Natural killer cell (primary cell): ENCODE results near the gene CFAP61. TPM values are rescaled to one million over a fixed set of nuclear protein-coding genes. Genes with fewer than 3 reads are reported as not detected.

Source experiments
- ATAC-seq, 3 donors: fragments of 150-1000 bp in 2 of 3; fragments of 200-7000 bp in 1 of 3; cut with Tn5 transposase; 1 replicate in 1 of 3; 2 replicates in 2 of 3; pipeline ENCODE4 v1.10.0; 2021; ENCODE audit warnings: mild to moderate bottlenecking in 2 of 3, moderate library complexity in 2 of 3
- DNase-seq, 2 donors: peaks; one replicate each; pipeline versions ENCODE4 v3.0.0 to v3.0.0-alpha.2; 2013 to 2021; ENCODE audit warnings: mixed read lengths in 1 of 2
- H3K27ac ChIP-seq: one replicate; pipeline ENCODE4 v1.5.1; 2013; ENCODE audit warnings: mild to moderate bottlenecking, low read length
- H3K27me3 ChIP-seq: one replicate; pipeline ENCODE4 v1.6.1; 2013; ENCODE audit warnings: low read length; ENCODE audit not compliant: control insufficient read depth, insufficient read depth
- H3K36me3 ChIP-seq: one replicate; pipeline ENCODE4 v1.6.1; 2013; ENCODE audit warnings: low read length; ENCODE audit not compliant: control insufficient read depth, insufficient read depth
- H3K4me1 ChIP-seq: one replicate; pipeline ENCODE4 v1.6.1; 2013; ENCODE audit warnings: low read length; ENCODE audit not compliant: control insufficient read depth, insufficient read depth
- H3K4me3 ChIP-seq: one replicate; pipeline ENCODE4 v1.5.1; 2013; ENCODE audit warnings: low read length
- H3K9me3 ChIP-seq: one replicate; pipeline ENCODE4 v1.6.1; 2013; ENCODE audit warnings: low read length; ENCODE audit not compliant: control insufficient read depth, insufficient read depth
- H3K27ac Mint-ChIP-seq, 2 donors: one replicate each; pipeline ENCODE4 v1.8.0; 2022; ENCODE audit warnings: mild to moderate bottlenecking in 2 of 2, mixed read lengths in 2 of 2, moderate library complexity in 1 of 2
- H3K27me3 Mint-ChIP-seq, 2 donors: one replicate each; pipeline ENCODE4 v1.8.0; 2022; ENCODE audit warnings: low read depth in 2 of 2, mixed read lengths in 2 of 2
- H3K36me3 Mint-ChIP-seq: one replicate; pipeline ENCODE4 v1.8.0; 2022; ENCODE audit warnings: mixed read lengths
- H3K4me1 Mint-ChIP-seq, 2 donors: one replicate each; pipeline ENCODE4 v1.8.0; 2022; ENCODE audit warnings: mixed read lengths in 2 of 2
- H3K4me3 Mint-ChIP-seq: one replicate; pipeline ENCODE4 v1.8.0; 2022; ENCODE audit warnings: mild to moderate bottlenecking, moderate library complexity, mixed read lengths
- H3K9me3 Mint-ChIP-seq, 2 donors: one replicate each; pipeline ENCODE4 v1.8.0; 2022; ENCODE audit warnings: mixed read lengths in 2 of 2
- WGBS: methylation state at CpG from one replicate; pipeline ENCODE4 v1.1.7; 2013; ENCODE audit warnings: missing lambda C conversion rate; ENCODE audit not compliant: insufficient coverage; 5-methylcytosine and 5-hydroxymethylcytosine counted together
- intact Hi-C: fragments of 100-400 bp; cut with micrococcal nuclease; formaldehyde crosslinking; loops from one replicate; pipeline ENCODE4 v1.14.2; 2022
- total RNA-seq, 4 donors: library from RNA; stranded (reverse); fragments of 120-200 nt in 1 of 4; gene quantifications; one replicate each; pipeline versions ENCODE4 v1.2.3 to v1.2.4, GENCODE V29; 2013 to 2022
- TF ChIP-seq, protein P1 (sequence below): fragments of 200-600 bp; IDR thresholded peaks from one replicate; pipeline ENCODE4 v1.8.0; 2022; ENCODE audit warnings: antibody characterized with exemption

CFAP61 gene
- total RNA-seq, 3 donors from 2014 or later (not counting 1 experiment from before 2014, with no cell fraction given): 1.0 to 2.1 (median 1.3) TPM

DNA sequence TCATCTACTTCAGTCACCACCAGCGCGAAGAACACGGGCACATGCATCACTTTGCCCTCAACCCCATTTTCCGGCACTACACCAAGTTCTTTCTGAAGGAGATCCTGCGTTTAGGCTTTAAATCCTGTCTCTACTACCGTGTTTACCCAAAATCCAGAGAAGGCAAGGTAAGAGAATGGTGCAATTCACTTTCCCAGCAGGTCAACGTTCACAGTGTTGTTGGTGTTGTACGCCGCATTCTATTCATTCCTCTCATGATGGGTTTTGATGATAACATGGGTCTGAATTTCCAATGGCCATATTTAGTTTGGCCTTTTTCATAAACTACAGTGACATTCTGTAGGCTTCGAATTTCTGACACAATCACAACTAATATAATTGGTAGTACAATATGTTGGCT is 144.3 kb downstream of the CFAP61 start:
- ATAC-seq: no peak
- WGBS: 91% methylated on average over 9 of the region's 10 CpGs

GRCh38 chr20:20198011-20198410 is 145.7 kb downstream of the CFAP61 start:
- H3K36me3 ChIP-seq: no peaks in the 10 kb centered on the region
- Mint-ChIP-seq H3K4me3 (no peak overlapping the region), H3K27ac (no peak overlapping the region), H3K27me3 (peaks cover 7 to 10% of the 10 kb centered on the region in 2 donors), H3K4me1 (peaks cover 0 to 5% of the 10 kb centered on the region in 2 donors), H3K9me3 (no peaks in the 10 kb centered on the region), H3K36me3 (peaks cover 10% of the 10 kb centered on the region)
- intact Hi-C loops: no loop called here
- H3K27me3 ChIP-seq: no peaks in the 10 kb centered on the region
- DNase-seq (no peak), ATAC-seq (no peak)
- no peak overlapping the region for H3K27ac ChIP-seq
- H3K9me3 ChIP-seq: no peaks in the 10 kb centered on the region
- TF ChIP-seq, protein P1, sequence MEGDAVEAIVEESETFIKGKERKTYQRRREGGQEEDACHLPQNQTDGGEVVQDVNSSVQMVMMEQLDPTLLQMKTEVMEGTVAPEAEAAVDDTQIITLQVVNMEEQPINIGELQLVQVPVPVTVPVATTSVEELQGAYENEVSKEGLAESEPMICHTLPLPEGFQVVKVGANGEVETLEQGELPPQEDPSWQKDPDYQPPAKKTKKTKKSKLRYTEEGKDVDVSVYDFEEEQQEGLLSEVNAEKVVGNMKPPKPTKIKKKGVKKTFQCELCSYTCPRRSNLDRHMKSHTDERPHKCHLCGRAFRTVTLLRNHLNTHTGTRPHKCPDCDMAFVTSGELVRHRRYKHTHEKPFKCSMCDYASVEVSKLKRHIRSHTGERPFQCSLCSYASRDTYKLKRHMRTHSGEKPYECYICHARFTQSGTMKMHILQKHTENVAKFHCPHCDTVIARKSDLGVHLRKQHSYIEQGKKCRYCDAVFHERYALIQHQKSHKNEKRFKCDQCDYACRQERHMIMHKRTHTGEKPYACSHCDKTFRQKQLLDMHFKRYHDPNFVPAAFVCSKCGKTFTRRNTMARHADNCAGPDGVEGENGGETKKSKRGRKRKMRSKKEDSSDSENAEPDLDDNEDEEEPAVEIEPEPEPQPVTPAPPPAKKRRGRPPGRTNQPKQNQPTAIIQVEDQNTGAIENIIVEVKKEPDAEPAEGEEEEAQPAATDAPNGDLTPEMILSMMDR: no peak
- H3K4me3 ChIP-seq: no peak overlapping the region
- no peaks in the 10 kb centered on the region for H3K4me1 ChIP-seq
- 94% methylated on average over 1 of the region's 1 CpG for WGBS

More for the DNA sequence above, 144.3 kb downstream of the CFAP61 start:
- Histone ChIP-seq H3K4me3 (no peak overlapping the region), H3K36me3 (no peaks in the 10 kb centered on the region), H3K4me1 (peaks cover 4% of the 10 kb centered on the region), H3K27ac (no peak overlapping the region), H3K9me3 (no peaks in the 10 kb centered on the region), H3K27me3 (no peaks in the 10 kb centered on the region)
- Mint-ChIP-seq H3K27ac (no peak overlapping the region), H3K27me3 (peaks cover 7 to 10% of the 10 kb centered on the region in 2 donors), H3K9me3 (no peaks in the 10 kb centered on the region), H3K36me3 (peaks cover 10% of the 10 kb centered on the region), H3K4me3 (no peak overlapping the region), H3K4me1 (peaks cover 0 to 18% of the 10 kb centered on the region in 2 donors)
- no peak for DNase-seq
- intact Hi-C loops: no loop called here
- TF ChIP-seq, protein P1: no peak

- H3K9me3 Mint-ChIP-seq: no peaks in the 10 kb centered on the region
- peaks cover under 1% of the 10 kb centered on the region for H3K36me3 Mint-ChIP-seq
- no peaks in the 10 kb centered on the region for H3K9me3 ChIP-seq
- no peaks in the 10 kb centered on the region for H3K36me3 ChIP-seq
- H3K27ac ChIP-seq: no peak overlapping the region
- DNase-seq (no peak), ATAC-seq (no peak)
- H3K27me3 ChIP-seq: no peaks in the 10 kb centered on the region
- H3K4me3 Mint-ChIP-seq: no peak overlapping the region
- TF ChIP-seq, protein P1: no peak
- peaks cover under 1% of the 10 kb centered on the region for H3K4me1 ChIP-seq
- H3K27me3 Mint-ChIP-seq: peaks cover under 1 to 3% of the 10 kb centered on the region in 2 donors
- WGBS: 91% methylated on average over 20 of the region's 24 CpGs
- H3K27ac Mint-ChIP-seq: no peak overlapping the region
- peaks cover 9 to 14% of the 10 kb centered on the region in 2 donors for H3K4me1 Mint-ChIP-seq
- intact Hi-C loops: no loop called here
- no peak overlapping the region for H3K4me3 ChIP-seq
These were observed 147.2 kb downstream of the CFAP61 start for GRCh38 chr20:20199361-20200160.
